Thyroid gland (tissue), 4 donors: ENCODE measurements around the gene MAP6D1.

Experiments
- CTCF ChIP-seq, 6 experiments: fragments of 200-600 bp in 3 of 6; fragments of 450-650 bp in 3 of 6; sonication (generic) in 3 of 6; IDR thresholded peaks; one replicate each; pipeline ENCODE4 v1.5.1; 2016 to 2019; ENCODE audit warnings: antibody characterized with exemption in 6 of 6, mild to moderate bottlenecking in 2 of 6, inconsistent platforms in 1 of 6, moderate library complexity in 1 of 6
- POLR2A ChIP-seq, 2 donors: fragments of 450-650 bp; IDR thresholded peaks; one replicate each; pipeline ENCODE4 v1.6.1; 2017; ENCODE audit warnings: antibody characterized with exemption in 2 of 2, mild to moderate bottlenecking in 2 of 2, moderate library complexity in 1 of 2

GRCh38 chr3:183800243-183800863 lies 25.0 kb downstream of the MAP6D1 start:
- TF ChIP-seq CTCF (IDR thresholded peaks at IDR 0.05) (no peak), POLR2A (IDR thresholded peaks at IDR 0.05) (no peak)
